Mucosa of stomach (tissue), 1 donor: ENCODE data around the gene HINFP.
A peak's percentile ranks its signal among the peaks of the same experiment; 100 is the strongest.
"Not testable (repeated sequence)": the region's sequence is repeated elsewhere in the genome, so short reads cannot be mapped to it uniquely, and the experiment has no call there.

Experiments
- H3K27me3 ChIP-seq: one replicate; pipeline ENCODE4 v1.7.0; 2013; ENCODE audit warnings: mild to moderate bottlenecking, low read length; ENCODE audit not compliant: control insufficient read depth, insufficient read depth
- H3K36me3 ChIP-seq: one replicate; pipeline ENCODE4 v1.7.0; 2013; ENCODE audit warnings: low read length; ENCODE audit not compliant: control insufficient read depth, insufficient read depth
- H3K4me1 ChIP-seq: one replicate; pipeline ENCODE4 v1.7.0; 2013; ENCODE audit warnings: mild to moderate bottlenecking, low read length; ENCODE audit not compliant: control insufficient read depth, insufficient read depth
- H3K4me3 ChIP-seq: one replicate; pipeline ENCODE4 v1.7.0; 2013; ENCODE audit warnings: low read length
- H3K9ac ChIP-seq: one replicate; pipeline ENCODE4 v1.7.0; 2013; ENCODE audit warnings: mild to moderate bottlenecking, low read length, moderate library complexity
- H3K9me3 ChIP-seq: one replicate; pipeline ENCODE4 v1.7.0; 2013; ENCODE audit warnings: mild to moderate bottlenecking, low read length, moderate library complexity; ENCODE audit not compliant: control insufficient read depth
- donor health status: Pancreatic carcinoma.

The HINFP gene

GRCh38 chr11:119134389-119134978, 13.1 kb downstream of the HINFP start:
- H3K27me3 ChIP-seq, result no peaks in the 10 kb centered on the region
- H3K4me3 ChIP-seq, result no peak overlapping the region
- no peaks in the 10 kb centered on the region for H3K9me3 ChIP-seq
- peaks cover 20% of the 10 kb centered on the region for H3K36me3 ChIP-seq
- H3K9ac ChIP-seq, result no peak overlapping the region
- no peaks in the 10 kb centered on the region for H3K4me1 ChIP-seq

GRCh38 chr11:119139276-119139675, 17.9 kb downstream of the HINFP start:
- H3K9ac ChIP-seq, H3K27me3 ChIP-seq, H3K9me3 ChIP-seq, H3K36me3 ChIP-seq, H3K4me3 ChIP-seq, H3K4me1 ChIP-seq: not testable (repeated sequence)

- Histone ChIP-seq H3K9me3 (no peaks in the 10 kb centered on the region), H3K4me3 (no peak overlapping the region), H3K9ac (no peak overlapping the region), H3K36me3 (no peaks in the 10 kb centered on the region), H3K27me3 (peaks cover 29% of the 10 kb centered on the region), H3K4me1 (peaks cover 12% of the 10 kb centered on the region)
Measured at GRCh38 chr11:119144825-119145486, 23.6 kb downstream of the HINFP start.

DNA sequence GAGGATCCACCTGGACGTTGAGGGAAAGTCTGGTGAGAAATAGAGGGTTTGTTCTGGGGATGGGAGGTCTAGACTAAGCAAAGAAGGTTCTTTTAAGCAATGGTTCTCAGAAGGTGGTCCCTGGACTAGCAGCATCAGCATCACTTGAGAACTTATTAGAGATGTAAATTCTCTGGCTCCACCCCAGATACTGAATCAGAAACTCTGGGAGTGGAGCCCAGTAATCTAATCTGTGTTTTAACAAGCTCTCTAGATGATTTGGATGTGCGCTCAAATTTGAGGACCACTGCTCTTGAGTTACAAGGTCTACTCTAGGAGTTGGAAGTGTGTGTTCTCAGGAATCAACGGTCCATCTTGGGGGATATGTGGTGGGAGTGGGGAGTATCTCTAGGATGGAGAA, 24.2 kb downstream of the HINFP start:
- Histone ChIP-seq H3K4me1 (peaks cover 12% of the 10 kb centered on the region), H3K4me3 (no peak overlapping the region), H3K9ac (no peak overlapping the region), H3K36me3 (no peaks in the 10 kb centered on the region), H3K9me3 (no peaks in the 10 kb centered on the region), H3K27me3 (peaks cover 35% of the 10 kb centered on the region)

- H3K27me3 ChIP-seq, result peaks cover 40% of the 10 kb centered on the region
- H3K4me3 ChIP-seq, result no peak overlapping the region
- H3K36me3 ChIP-seq, result no peaks in the 10 kb centered on the region
- no peaks in the 10 kb centered on the region for H3K9me3 ChIP-seq
- peaks cover 12% of the 10 kb centered on the region for H3K4me1 ChIP-seq
- H3K9ac ChIP-seq, result no peak overlapping the region
Measured at GRCh38 chr11:119147604-119148333, 26.4 kb downstream of the HINFP start.

- Histone ChIP-seq H3K27me3 (peaks cover 46% of the 10 kb centered on the region), H3K36me3 (no peaks in the 10 kb centered on the region), H3K4me3 (no peak overlapping the region), H3K9me3 (no peaks in the 10 kb centered on the region), H3K4me1 (peaks cover 12% of the 10 kb centered on the region), H3K9ac (no peak overlapping the region)
Measured at GRCh38 chr11:119148720-119149017, 27.3 kb downstream of the HINFP start.

GRCh38 chr11:119149018-119149785, 27.8 kb downstream of the HINFP start, which contains the start of gene ABCG4:
Gene ABCG4, plus strand, starts transcription at chr11:119149052. Its CDS starts 914 bp downstream, at chr11:119149966.
- H3K9ac ChIP-seq, result peak within 1 kb of the TSS; percentile 15
- no peak within 1 kb of the TSS for H3K4me3 ChIP-seq
- H3K27me3 ChIP-seq, result peaks cover 51% of the 10 kb centered on the region
- no peaks in the 10 kb centered on the region for H3K9me3 ChIP-seq
- peaks cover 12% of the 10 kb centered on the region for H3K4me1 ChIP-seq
- H3K36me3 ChIP-seq, result no peaks in the 10 kb centered on the region

DNA sequence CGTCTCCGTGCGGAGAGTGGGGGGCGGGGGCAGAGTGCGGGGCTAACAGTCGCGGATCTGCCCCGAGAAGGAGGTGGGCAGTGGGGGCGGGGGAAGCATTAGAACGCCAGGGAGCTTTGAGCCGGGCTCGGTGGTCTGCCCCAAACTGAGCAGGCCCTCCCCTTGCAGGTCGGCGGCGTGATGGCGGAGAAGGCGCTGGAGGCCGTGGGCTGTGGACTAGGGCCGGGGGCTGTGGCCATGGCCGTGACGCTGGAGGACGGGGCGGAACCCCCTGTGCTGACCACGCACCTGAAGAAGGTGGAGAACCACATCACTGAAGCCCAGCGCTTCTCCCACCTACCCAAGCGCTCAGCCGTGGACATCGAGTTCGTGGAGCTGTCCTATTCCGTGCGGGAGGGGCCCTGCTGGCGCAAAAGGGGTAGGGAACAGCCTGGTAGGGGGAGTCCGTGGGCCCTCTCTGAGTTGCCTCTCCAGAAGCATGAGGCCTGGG, 28.5 kb downstream of the HINFP start:
- H3K27me3 ChIP-seq, result peaks cover 51% of the 10 kb centered on the region
- peaks cover 12% of the 10 kb centered on the region for H3K4me1 ChIP-seq
- H3K36me3 ChIP-seq, result no peaks in the 10 kb centered on the region
- H3K9ac ChIP-seq, result peak overlapping the region; percentile 15
- H3K4me3 ChIP-seq, result no peak overlapping the region
- no peaks in the 10 kb centered on the region for H3K9me3 ChIP-seq

GRCh38 chr11:119152043-119152442, 30.7 kb downstream of the HINFP start:
- Histone ChIP-seq H3K4me3 (no peak overlapping the region), H3K9ac (no peak overlapping the region), H3K4me1 (peaks cover 12% of the 10 kb centered on the region), H3K9me3 (no peaks in the 10 kb centered on the region), H3K36me3 (no peaks in the 10 kb centered on the region), H3K27me3 (peaks cover 48% of the 10 kb centered on the region)

DNA sequence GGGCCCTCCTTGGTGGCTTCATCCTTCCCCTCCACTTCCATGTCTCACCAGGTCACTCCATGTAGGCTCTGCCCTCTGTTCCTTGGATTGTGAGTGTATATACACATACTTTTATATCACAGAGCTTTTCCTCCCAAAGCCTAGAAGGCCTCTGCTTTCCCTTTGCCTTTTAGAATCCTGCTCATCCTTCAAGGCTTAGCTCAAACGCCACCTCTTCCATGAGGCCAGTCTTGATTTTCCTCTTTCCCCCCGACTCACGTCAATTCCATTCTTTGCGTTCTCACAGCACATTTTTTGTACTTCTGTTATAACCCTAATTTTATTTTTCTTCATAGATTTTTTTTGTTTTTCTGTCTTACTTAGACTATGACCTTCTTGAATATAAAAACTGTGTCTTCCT, 31.2 kb downstream of the HINFP start:
- Histone ChIP-seq H3K9me3 (no peaks in the 10 kb centered on the region), H3K9ac (no peak overlapping the region), H3K27me3 (peaks cover 45% of the 10 kb centered on the region), H3K4me1 (peaks cover 12% of the 10 kb centered on the region), H3K4me3 (no peak overlapping the region), H3K36me3 (no peaks in the 10 kb centered on the region)

DNA sequence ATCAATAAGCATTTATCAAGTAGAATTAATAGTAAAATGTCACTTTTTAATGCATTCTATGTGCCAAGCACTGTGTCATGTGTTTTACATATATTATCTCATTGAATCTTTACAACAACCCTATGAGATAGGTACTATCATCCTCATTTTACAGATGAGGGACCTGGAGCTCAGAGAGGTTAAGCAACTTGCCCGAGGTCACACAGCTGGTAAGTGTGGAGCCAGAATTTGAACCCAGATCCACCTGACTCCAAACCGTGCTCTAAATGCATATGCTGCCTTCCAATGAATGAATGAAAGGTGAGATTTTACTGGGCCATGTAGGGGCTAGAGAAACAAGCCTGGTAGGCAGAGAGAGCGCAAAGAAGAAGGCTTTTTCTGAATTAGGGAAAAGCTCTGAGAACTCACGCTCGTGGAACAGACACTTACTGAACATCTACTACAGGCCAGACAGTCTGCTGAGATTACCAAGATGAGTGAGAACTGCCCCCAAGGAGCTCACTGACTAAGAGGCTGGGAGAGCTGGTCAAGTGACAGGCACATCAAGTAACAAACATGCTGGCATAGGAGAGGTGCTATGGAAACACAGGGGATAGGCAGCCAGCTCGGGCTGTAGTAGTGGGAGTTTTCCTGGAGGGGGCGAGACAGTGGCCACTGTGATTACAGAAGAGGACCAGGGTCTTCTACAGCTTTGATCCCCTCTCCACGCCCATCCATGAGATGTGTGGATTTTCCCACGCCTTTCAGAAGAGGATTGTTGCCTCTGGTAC, 31.9 kb downstream of the HINFP start:
- no peaks in the 10 kb centered on the region for H3K9me3 ChIP-seq
- no peak overlapping the region for H3K4me3 ChIP-seq
- no peaks in the 10 kb centered on the region for H3K36me3 ChIP-seq
- H3K27me3 ChIP-seq, result peaks cover 39% of the 10 kb centered on the region
- H3K4me1 ChIP-seq, result peaks cover 10% of the 10 kb centered on the region
- H3K9ac ChIP-seq, result no peak overlapping the region
